Kidney epithelial cell (primary cell): ENCODE results near the gene KIAA0825. TPM values are rescaled to one million over a fixed set of nuclear protein-coding genes. Genes with fewer than 3 reads are reported as not detected.
A peak's percentile ranks its signal among the peaks of the same experiment; 100 is the strongest.

Experiments
- DNase-seq: peaks from one replicate; pipeline ENCODE4 v3.0.0-alpha.2; 2010; ENCODE audit warnings: low read depth
- H3K27me3 ChIP-seq: 2 replicates; pipeline ENCODE4 v1.6.0; 2011; ENCODE audit warnings: low read length; ENCODE audit not compliant: control insufficient read depth, insufficient read depth
- H3K36me3 ChIP-seq: 2 replicates; pipeline ENCODE4 v1.5.1; 2011; ENCODE audit warnings: low read length; ENCODE audit not compliant: control insufficient read depth, insufficient read depth
- H3K4me3 ChIP-seq: 2 replicates; pipeline ENCODE4 v1.5.1; 2011; ENCODE audit warnings: low read depth, mild to moderate bottlenecking, control low read depth, low read length
- CTCF ChIP-seq: IDR thresholded peaks from 2 replicates; pipeline ENCODE4 v1.5.1; 2011; ENCODE audit warnings: mild to moderate bottlenecking, moderate library complexity, low read length, control low read depth, inconsistent platforms; ENCODE audit not compliant: insufficient read depth, poor library complexity, severe bottlenecking
- total RNA-seq: library from RNA; depleted of rRNA; stranded (reverse); fragments of >200 nt; gene quantifications from 2 replicates; pipeline ENCODE4 v1.2.3, GENCODE V29; 2015

The KIAA0825 gene
- total RNA-seq, 1 donor from 2014 or later: 2.7 TPM

GRCh38 chr5:94433397-94434163 is 184.8 kb downstream of the KIAA0825 start:
- no peaks in the 10 kb centered on the region for H3K36me3 ChIP-seq
- TF ChIP-seq CTCF: no peak
- H3K27me3 ChIP-seq: no peaks in the 10 kb centered on the region
- DNase-seq: peak; percentile 14
- no peak overlapping the region for H3K4me3 ChIP-seq

GRCh38 chr5:94432499-94432898 is 185.9 kb downstream of the KIAA0825 start:
- no peak overlapping the region for H3K4me3 ChIP-seq
- no peaks in the 10 kb centered on the region for H3K27me3 ChIP-seq
- no peak for TF ChIP-seq CTCF
- H3K36me3 ChIP-seq: no peaks in the 10 kb centered on the region
- DNase-seq: no peak

DNA sequence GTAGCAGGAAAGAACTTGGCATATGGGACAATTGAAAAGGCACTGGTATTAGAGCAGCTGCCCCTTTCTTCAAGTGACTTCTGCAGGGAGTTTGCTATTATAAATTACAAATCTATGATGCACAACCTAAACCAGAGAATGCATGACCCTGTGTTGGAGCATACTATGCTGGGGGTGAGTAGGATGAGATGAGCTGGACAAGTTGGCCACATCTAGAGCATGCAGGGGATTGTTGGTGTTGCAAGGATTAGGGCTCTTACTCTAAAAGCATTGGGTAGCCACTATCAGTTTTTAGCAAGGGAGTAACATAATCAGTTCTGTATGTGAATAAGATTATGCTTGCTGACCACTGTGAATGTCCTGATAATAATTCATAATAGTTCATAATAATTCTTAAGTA is 186.7 kb downstream of the KIAA0825 start:
- no peaks in the 10 kb centered on the region for H3K36me3 ChIP-seq
- H3K27me3 ChIP-seq: no peaks in the 10 kb centered on the region
- H3K4me3 ChIP-seq: no peak overlapping the region
- no peak for TF ChIP-seq CTCF
- DNase-seq: no peak

- TF ChIP-seq CTCF: no peak
- H3K4me3 ChIP-seq: no peak overlapping the region
- DNase-seq: no peak
- no peaks in the 10 kb centered on the region for H3K36me3 ChIP-seq
- no peaks in the 10 kb centered on the region for H3K27me3 ChIP-seq
Measured at GRCh38 chr5:94429566-94429965, 188.8 kb downstream of the KIAA0825 start.

- H3K4me3 ChIP-seq: no peak overlapping the region
- TF ChIP-seq CTCF: no peak
- DNase-seq: no peak
- no peaks in the 10 kb centered on the region for H3K36me3 ChIP-seq
- no peaks in the 10 kb centered on the region for H3K27me3 ChIP-seq
Measured at GRCh38 chr5:94425396-94425795, 193.0 kb downstream of the KIAA0825 start.

GRCh38 chr5:94423411-94423810 is 195.0 kb downstream of the KIAA0825 start:
- no peak for DNase-seq
- no peaks in the 10 kb centered on the region for H3K27me3 ChIP-seq
- TF ChIP-seq CTCF: no peak
- no peak overlapping the region for H3K4me3 ChIP-seq
- no peaks in the 10 kb centered on the region for H3K36me3 ChIP-seq
